ENCODE data around the gene ZMYND19. TPM values are rescaled to one million over a fixed set of nuclear protein-coding genes. Genes with fewer than 3 reads are reported as not detected.
"Not testable (repeated sequence)": the region's sequence is repeated elsewhere in the genome, so short reads cannot be mapped to it uniquely, and the experiment has no call there.

ZMYND19 gene
- total RNA-seq, 1 donor from 2014 or later: 11.6 TPM

- no peak for DNase-seq
- no peak overlapping the region for H3K27ac ChIP-seq (replicated peaks)
- intact Hi-C loops (cut with micrococcal nuclease): no loop called here
- TF ChIP-seq, protein P1, sequence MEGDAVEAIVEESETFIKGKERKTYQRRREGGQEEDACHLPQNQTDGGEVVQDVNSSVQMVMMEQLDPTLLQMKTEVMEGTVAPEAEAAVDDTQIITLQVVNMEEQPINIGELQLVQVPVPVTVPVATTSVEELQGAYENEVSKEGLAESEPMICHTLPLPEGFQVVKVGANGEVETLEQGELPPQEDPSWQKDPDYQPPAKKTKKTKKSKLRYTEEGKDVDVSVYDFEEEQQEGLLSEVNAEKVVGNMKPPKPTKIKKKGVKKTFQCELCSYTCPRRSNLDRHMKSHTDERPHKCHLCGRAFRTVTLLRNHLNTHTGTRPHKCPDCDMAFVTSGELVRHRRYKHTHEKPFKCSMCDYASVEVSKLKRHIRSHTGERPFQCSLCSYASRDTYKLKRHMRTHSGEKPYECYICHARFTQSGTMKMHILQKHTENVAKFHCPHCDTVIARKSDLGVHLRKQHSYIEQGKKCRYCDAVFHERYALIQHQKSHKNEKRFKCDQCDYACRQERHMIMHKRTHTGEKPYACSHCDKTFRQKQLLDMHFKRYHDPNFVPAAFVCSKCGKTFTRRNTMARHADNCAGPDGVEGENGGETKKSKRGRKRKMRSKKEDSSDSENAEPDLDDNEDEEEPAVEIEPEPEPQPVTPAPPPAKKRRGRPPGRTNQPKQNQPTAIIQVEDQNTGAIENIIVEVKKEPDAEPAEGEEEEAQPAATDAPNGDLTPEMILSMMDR (IDR thresholded peaks at IDR 0.05; ENCODE audit: borderline replicate concordance): no peak
- H3K4me3 ChIP-seq: no peak overlapping the region
- H3K36me3 ChIP-seq: no peaks in the 10 kb centered on the region
- no peaks in the 10 kb centered on the region for H3K9me3 ChIP-seq (replicated peaks)
- H3K27me3 ChIP-seq (ENCODE audit: low read depth): no peaks in the 10 kb centered on the region
- peaks cover 1% of the 10 kb centered on the region for H3K4me1 ChIP-seq
Measured at GRCh38 chr9:137598943-137599342, 8.6 kb upstream of the ZMYND19 start.

GRCh38 chr9:137596577-137596976, 6.3 kb upstream of the ZMYND19 start:
- H3K4me1 ChIP-seq; DNase-seq; H3K36me3 ChIP-seq; H3K9me3 ChIP-seq (replicated peaks); H3K27ac ChIP-seq (replicated peaks); intact Hi-C loops (cut with micrococcal nuclease); H3K4me3 ChIP-seq; H3K27me3 ChIP-seq (ENCODE audit: low read depth): not testable (repeated sequence)

DNA sequence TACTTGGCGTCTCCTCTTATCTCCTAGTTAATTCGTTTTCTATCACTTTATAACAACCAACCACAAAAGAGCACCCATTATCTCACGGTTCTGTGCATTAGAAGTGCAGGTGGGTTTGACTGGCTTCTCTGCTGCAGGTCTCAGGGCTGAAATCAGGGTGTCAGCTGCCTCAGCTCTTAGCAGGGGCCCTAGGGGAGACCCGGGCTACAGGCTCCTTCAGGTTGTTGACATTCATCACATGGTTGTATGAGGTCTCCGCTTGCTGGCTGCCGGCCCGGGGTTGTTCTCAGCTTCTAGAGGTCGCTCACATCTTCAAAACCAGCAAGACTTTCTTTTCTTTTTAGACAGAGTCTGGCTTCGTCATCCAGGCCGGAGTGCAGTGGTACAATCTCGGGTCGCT, 2.9 kb upstream of the ZMYND19 start:
- Histone ChIP-seq H3K9me3 (replicated peaks) (no peaks in the 10 kb centered on the region), H3K27me3 (ENCODE audit: low read depth) (no peaks in the 10 kb centered on the region), H3K4me3 (no peak overlapping the region), H3K27ac (replicated peaks) (no peak overlapping the region), H3K4me1 (peaks cover 19% of the 10 kb centered on the region), H3K36me3 (peaks cover 3% of the 10 kb centered on the region)
- intact Hi-C loops (cut with micrococcal nuclease): no loop called here
- no peak for DNase-seq
- TF ChIP-seq, protein P1 (IDR thresholded peaks at IDR 0.05; ENCODE audit: borderline replicate concordance): no peak

- H3K27me3 ChIP-seq (ENCODE audit: low read depth): no peaks in the 10 kb centered on the region
- H3K4me3 ChIP-seq: no peak overlapping the region
- H3K27ac ChIP-seq (replicated peaks): no peak overlapping the region
- TF ChIP-seq, protein P1 (IDR thresholded peaks at IDR 0.05; ENCODE audit: borderline replicate concordance): no peak
- H3K36me3 ChIP-seq: peaks cover 7% of the 10 kb centered on the region
- intact Hi-C loops (cut with micrococcal nuclease): no loop called here
- no peak for DNase-seq
- H3K9me3 ChIP-seq (replicated peaks): no peaks in the 10 kb centered on the region
- H3K4me1 ChIP-seq: peaks cover 19% of the 10 kb centered on the region
Measured at GRCh38 chr9:137592767-137593166, 2.5 kb upstream of the ZMYND19 start.

- H3K4me3 ChIP-seq: peak overlapping the region; percentile 90
- peaks cover 30% of the 10 kb centered on the region for H3K36me3 ChIP-seq
- H3K9me3 ChIP-seq (replicated peaks): no peaks in the 10 kb centered on the region
- DNase-seq: no peak
- intact Hi-C loops (cut with micrococcal nuclease): no loop called here
- H3K27ac ChIP-seq (replicated peaks): no peak overlapping the region
- peaks cover 19% of the 10 kb centered on the region for H3K4me1 ChIP-seq
- TF ChIP-seq, protein P1 (IDR thresholded peaks at IDR 0.05; ENCODE audit: borderline replicate concordance): no peak
- no peaks in the 10 kb centered on the region for H3K27me3 ChIP-seq (ENCODE audit: low read depth)
Measured at GRCh38 chr9:137590123-137590468, 216 bp downstream of the ZMYND19 start.

DNA sequence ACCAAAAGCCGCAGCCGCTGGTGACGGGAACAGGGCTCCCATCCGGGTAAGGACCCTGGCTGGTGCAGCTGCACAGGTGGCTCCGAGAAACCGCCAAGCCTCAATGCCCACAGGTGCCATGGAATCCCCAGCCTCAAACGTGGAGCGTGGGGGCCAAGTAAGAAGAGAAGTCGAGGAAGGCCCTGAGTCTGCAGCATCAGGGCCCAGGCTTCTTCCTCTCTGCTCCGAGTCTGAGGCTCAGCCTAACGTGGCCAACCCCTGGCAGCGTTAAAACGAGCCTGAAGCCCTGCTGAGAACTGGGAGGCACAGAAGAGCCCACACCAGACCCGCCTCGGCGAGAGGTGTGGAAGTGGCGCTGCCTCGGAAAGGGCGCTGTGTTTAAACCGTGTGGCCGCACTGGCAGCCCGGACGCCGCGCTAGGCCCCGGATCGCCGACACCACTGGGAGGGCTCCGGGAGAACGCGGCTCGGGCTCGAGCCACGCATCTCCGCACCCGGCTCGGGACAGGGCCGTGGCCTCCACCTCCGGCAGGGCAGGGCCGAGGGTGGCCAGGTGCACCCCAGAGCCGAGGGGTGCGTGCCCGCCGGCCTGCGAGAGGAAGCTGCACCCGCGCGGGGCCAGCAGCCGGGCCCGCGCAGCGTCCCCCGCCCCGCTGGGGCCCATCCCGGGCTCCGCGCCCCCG, 730 bp downstream of the ZMYND19 start:
- Histone ChIP-seq H3K9me3 (replicated peaks) (no peaks in the 10 kb centered on the region), H3K27ac (replicated peaks) (no peak overlapping the region), H3K36me3 (peaks cover 36% of the 10 kb centered on the region), H3K4me3 (peak overlapping the region; percentile 90), H3K4me1 (peaks cover 19% of the 10 kb centered on the region), H3K27me3 (ENCODE audit: low read depth) (no peaks in the 10 kb centered on the region)
- intact Hi-C loops (cut with micrococcal nuclease): no loop called here
- no peak for DNase-seq
- TF ChIP-seq, protein P1 (IDR thresholded peaks at IDR 0.05; ENCODE audit: borderline replicate concordance): no peak

All from left ventricle myocardium inferior (tissue), 1 donor.